GM20431 (cell line): ENCODE results near the gene S100A13.
"Not testable (repeated sequence)": the region's sequence is repeated elsewhere in the genome, so short reads cannot be mapped to it uniquely, and the experiment has no call there.

Source experiments
- in situ Hi-C: fragments of 300-500 bp; cut with MseI, MboI; formaldehyde crosslinking; loops from one replicate; pipeline ENCODE4 v1.15.0; 2020; ENCODE audit warnings: low sequenced_read_pairs; ENCODE audit not compliant: unreplicated experiment

S100A13 gene

GRCh38 chr1:153577624-153578051, 49.7 kb downstream of the S100A13 start:
- in situ Hi-C loops, result no loop called here

DNA sequence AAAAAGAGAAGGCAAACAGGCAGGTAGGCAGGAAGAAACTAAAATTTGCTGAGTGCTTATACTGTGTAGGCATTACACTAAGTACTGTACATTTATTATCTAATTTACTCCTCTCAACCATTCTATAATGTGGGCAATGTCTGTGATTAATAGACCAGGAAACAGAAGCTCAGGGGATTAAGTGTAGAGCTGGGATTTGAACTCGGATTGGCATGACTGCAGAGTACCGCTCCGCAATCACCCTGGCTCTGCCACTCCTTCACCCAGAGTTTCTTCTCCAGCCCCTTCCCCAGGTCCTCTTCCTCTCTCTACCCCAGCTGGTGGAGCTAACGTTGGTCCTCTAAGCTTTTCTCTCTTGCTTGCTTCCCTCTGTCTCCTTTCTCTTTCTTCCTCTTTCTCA, 50.2 kb downstream of the S100A13 start:
- in situ Hi-C loops, result no loop called here

DNA sequence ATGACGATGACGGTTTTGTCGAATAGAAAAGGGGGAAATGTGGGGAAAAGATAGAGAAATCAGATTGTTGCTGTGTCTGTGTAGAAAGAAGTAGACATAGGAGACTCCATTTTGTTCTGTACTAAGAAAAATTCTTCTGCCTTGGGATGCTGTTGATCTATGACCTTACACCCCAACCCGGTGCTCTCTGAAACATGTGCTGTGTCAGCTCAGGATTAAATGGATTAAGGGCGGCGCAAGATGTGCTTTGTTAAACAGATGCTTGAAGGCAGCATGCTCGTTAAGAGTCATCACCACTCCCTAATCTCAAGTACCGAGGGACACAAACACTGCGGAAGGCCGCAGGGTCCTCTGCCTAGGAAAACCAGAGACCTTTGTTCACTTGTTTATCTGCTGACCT, 51.8 kb downstream of the S100A13 start:
- in situ Hi-C loops, result not testable (repeated sequence)

DNA sequence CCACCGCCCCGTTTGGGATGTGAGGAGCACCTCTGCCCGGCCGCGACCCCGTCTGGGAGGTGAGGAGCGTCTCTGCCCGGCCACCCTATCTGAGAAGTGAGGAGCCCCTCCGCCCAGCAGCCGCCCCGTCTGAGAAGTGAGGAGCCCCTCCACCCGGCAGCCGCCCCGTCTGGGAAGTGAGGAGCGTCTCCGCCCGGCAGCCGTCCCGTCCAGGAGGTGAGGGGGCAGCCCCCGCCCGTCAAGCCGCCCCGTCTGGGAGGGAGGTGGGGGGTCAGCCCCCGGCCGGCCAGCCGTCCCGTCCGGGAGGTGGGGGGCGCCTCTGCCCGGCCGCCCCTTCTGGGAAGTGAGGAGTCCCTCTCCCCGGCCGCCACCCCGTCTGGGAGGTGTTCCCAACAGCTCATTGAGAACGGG, 52.2 kb downstream of the S100A13 start:
- in situ Hi-C loops, result not testable (repeated sequence)

DNA sequence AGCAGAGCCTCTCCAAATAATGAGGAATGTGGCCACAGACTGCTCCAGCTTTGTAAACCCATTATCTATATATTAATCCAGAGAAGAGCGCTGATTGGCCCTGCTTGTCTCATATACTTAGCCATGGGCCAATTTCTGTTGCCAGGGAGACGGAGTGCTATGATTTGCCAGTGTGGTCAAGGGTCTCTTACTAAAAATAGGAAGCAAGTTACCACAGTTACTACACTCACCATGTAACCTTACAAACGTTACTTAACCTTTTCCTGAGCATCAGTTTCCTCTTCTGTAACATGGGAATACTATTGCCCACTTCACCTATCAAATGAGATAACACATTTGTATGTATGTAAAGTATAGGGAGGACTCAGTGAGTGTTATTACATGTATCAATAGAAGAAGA, 54.0 kb downstream of the S100A13 start:
- in situ Hi-C loops, result no loop called here

GRCh38 chr1:153572569-153573015, 54.7 kb downstream of the S100A13 start:
- in situ Hi-C loops, result no loop called here

GRCh38 chr1:153571706-153572105, 55.6 kb downstream of the S100A13 start:
- in situ Hi-C loops, result no loop called here

DNA sequence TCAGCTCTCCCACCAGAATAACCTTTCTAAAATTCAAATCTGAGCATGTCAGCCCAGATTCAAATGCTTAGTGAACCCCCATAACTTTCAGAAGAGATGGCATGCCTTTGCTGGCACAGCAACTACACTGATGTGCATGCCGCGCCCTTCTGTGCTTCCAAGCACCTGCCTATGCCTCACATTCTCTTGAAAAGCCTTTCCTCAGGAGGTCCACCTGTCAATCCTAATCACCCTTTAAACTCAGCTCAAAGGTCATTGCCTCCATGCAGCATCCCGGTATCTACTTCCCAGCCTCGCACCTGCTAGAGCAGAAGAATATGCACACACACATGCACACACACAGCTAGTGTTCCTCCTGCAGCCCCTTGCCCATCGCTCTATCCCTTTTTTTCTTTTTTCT, 56.4 kb downstream of the S100A13 start:
- in situ Hi-C loops, result no loop called here

DNA sequence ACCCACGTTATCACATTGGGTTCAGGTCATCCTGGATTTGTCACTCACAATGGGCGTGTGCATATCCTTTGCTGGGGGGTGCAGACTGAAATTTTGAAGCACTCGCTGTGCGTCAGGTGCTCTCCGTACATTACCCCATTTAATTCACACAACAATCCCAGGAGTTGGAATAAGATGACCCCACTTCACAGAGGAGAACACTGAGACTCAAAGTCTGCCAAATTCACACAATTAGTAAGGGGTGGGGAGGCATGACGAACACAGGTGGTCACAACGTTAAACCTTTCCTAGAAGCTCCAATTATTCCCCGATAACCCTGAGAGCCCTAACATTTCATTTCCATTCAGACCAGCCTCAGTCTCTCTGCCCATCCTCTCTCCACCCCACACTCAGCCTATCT, 57.8 kb downstream of the S100A13 start:
- in situ Hi-C loops, result loop anchor here (5.0 kb wide), 1 partner anchor 57 kb away; no protein-coding TSS in a partner anchor
